HepG2 (cell line): Measurements from ENCODE around the gene UMOD. TPM values are rescaled to one million over a fixed set of nuclear protein-coding genes. Genes with fewer than 3 reads are reported as not detected.
A peak's percentile ranks its signal among the peaks of the same experiment; 100 is the strongest.

Source experiments
- ATAC-seq: fragments of 200-7000 bp; cut with Tn5 transposase; 3 replicates; pipeline ENCODE4 v1.9.1; 2020; ENCODE audit warnings: mild to moderate bottlenecking, moderate library complexity
- BruUV-seq: library from RNA; stranded (reverse); fragments of 400-500 nt; replicated peaks from 2 replicates; lab custom pipeline; 2021; lab: Mats Ljungman, UMichigan
- CTCF ChIA-PET: fragments of 300-600 bp; formaldehyde crosslinking; extraction: SDS; loops from one replicate; lab custom pipeline; 2021; ENCODE audit warnings: low total read pairs, inconsistent platforms, low intra/inter-chr PET ratio; lab: Yijun Ruan, JAX
- POLR2A ChIA-PET: fragments of 350-600 bp; sonication (Branson Sonifier 250); formaldehyde crosslinking; loops from one replicate; lab custom pipeline; 2020; ENCODE audit warnings: antibody characterized with exemption, inconsistent platforms; lab: Yijun Ruan, JAX
- DNase-seq: peaks from one replicate; pipeline ENCODE4 v3.0.0-alpha.2; 2015; ENCODE audit warnings: low spot score
- FAIRE-seq: peaks from 3 replicates; lab custom pipeline; 2011; peaks lifted over from hg19 to GRCh38; lab: Jason Lieb, UNC
- H2AFZ ChIP-seq: one replicate; pipeline ENCODE4 v1.6.1; 2011; ENCODE audit warnings: low read length, inconsistent platforms
- H3K27ac ChIP-seq: fragments of 300-600 bp; 3 replicates; pipeline ENCODE4 v1.8.0; 2011; ENCODE audit warnings: mixed run types, mild to moderate bottlenecking, mixed read lengths, low read length, inconsistent platforms; ENCODE audit not compliant: insufficient read depth; ENCODE audit errors: extremely low read length
- H3K27me3 ChIP-seq, 2 experiments: fragments of 200-600 bp in 1 of 2; 2 replicates in 1 of 2; 3 replicates in 1 of 2; pipeline versions ENCODE4 v1.6.0 to v1.8.0; 2011; ENCODE audit warnings: low read length in 2 of 2, mild to moderate bottlenecking in 2 of 2, moderate library complexity in 2 of 2, inconsistent platforms in 1 of 2; ENCODE audit not compliant: insufficient read depth in 2 of 2, control insufficient read depth in 1 of 2
- H3K36me3 ChIP-seq, 2 experiments: fragments of 200-600 bp in 1 of 2; replicated peaks in 1 of 2; 2 replicates in 1 of 2; 3 replicates in 1 of 2; pipeline versions ENCODE4 v1.5.1 to v1.8.0; 2011; ENCODE audit warnings: low read length in 2 of 2, inconsistent platforms in 1 of 2; ENCODE audit not compliant: insufficient read depth in 2 of 2, control insufficient read depth in 1 of 2
- H3K4me1 ChIP-seq: 2 replicates; pipeline ENCODE4 v1.5.1; 2012; ENCODE audit warnings: low read length, inconsistent platforms; ENCODE audit not compliant: insufficient read depth
- H3K4me2 ChIP-seq: 2 replicates; pipeline ENCODE4 v1.6.0; 2011; ENCODE audit warnings: low read depth, low read length, inconsistent platforms
- H3K4me3 ChIP-seq, 3 experiments: fragments of 200-600 bp in 1 of 3; sonication (generic), shearing (Covaris generic) in 1 of 3; replicated peaks in 1 of 3; 2 replicates each; pipeline ENCODE4 v1.5.1; 2011 to 2016; ENCODE audit warnings: low read length in 3 of 3, inconsistent platforms in 2 of 3, low read depth in 2 of 3, mild to moderate bottlenecking in 2 of 3, control low read depth in 1 of 3, mixed read lengths in 1 of 3; ENCODE audit not compliant: insufficient read depth in 1 of 3
- H3K79me2 ChIP-seq: one replicate; pipeline ENCODE4 v1.6.1; 2011; ENCODE audit warnings: low read length, inconsistent platforms; ENCODE audit not compliant: insufficient read depth
- H3K9ac ChIP-seq: 2 replicates; pipeline ENCODE4 v1.6.0; 2011; ENCODE audit warnings: mild to moderate bottlenecking, low read depth, low read length, inconsistent platforms; ENCODE audit not compliant: insufficient read depth
- H3K9me3 ChIP-seq: 2 replicates; pipeline ENCODE4 v1.5.1; 2012; ENCODE audit warnings: mild to moderate bottlenecking, low read length
- H4K20me1 ChIP-seq: 2 replicates; pipeline ENCODE4 v1.6.0; 2011; ENCODE audit warnings: inconsistent platforms, mild to moderate bottlenecking, low read length, moderate library complexity; ENCODE audit not compliant: insufficient read depth
- ATF7 ChIP-seq, 2 experiments: fragments of 450-650 bp in 1 of 2; sonication (generic) in 1 of 2; formaldehyde crosslinking in 1 of 2; IDR thresholded peaks; 2 replicates each; pipeline versions ENCODE4 v1.4.0 to v1.6.1; 2016 to 2020; ENCODE audit warnings: antibody characterized with exemption in 1 of 2, mild to moderate bottlenecking in 1 of 2, missing genetic modification reagents in 1 of 2
- CEBPB ChIP-seq: IDR thresholded peaks from 2 replicates; pipeline ENCODE4 v1.6.1; 2011; ENCODE audit warnings: low read depth, low read length, improper control_type of control experiment, borderline replicate concordance
- NR3C1 ChIP-seq: sonication (generic); formaldehyde crosslinking; IDR thresholded peaks from 2 replicates; pipeline ENCODE4 v1.4.0; 2020; ENCODE audit warnings: missing genetic modification reagents
- PBX3 ChIP-seq: sonication (generic); formaldehyde crosslinking; IDR thresholded peaks from 2 replicates; pipeline ENCODE4 v1.8.1; 2023; ENCODE audit warnings: missing genetic modification reagents, inconsistent platforms, borderline replicate concordance
- SAFB2 ChIP-seq: sonication (generic); formaldehyde crosslinking; IDR thresholded peaks from 2 replicates; pipeline ENCODE4 v1.5.1; 2020; ENCODE audit warnings: missing genetic modification reagents, low read depth, mild to moderate bottlenecking, borderline replicate concordance
- SRSF1 ChIP-seq: fragments of 200-400 bp; formaldehyde crosslinking; optimal IDR thresholded peaks from 2 replicates; pipeline ENCODE3; 2017; ENCODE audit warnings: mild to moderate bottlenecking, low read depth, low read length, moderate library complexity
- ZMYM4 ChIP-seq: sonication (generic); formaldehyde crosslinking; IDR thresholded peaks from 2 replicates; pipeline ENCODE4 v1.8.1; 2023; ENCODE audit warnings: mild to moderate bottlenecking, missing genetic modification reagents
- ZNF569 ChIP-seq: sonication (generic); formaldehyde crosslinking; IDR thresholded peaks from 2 replicates; pipeline ENCODE4 v1.5.0; 2020; ENCODE audit warnings: mild to moderate bottlenecking, missing genetic modification reagents, moderate library complexity, borderline replicate concordance
- ZNF713 ChIP-seq: sonication (generic); formaldehyde crosslinking; IDR thresholded peaks from 2 replicates; pipeline ENCODE4 v1.4.0; 2020; ENCODE audit warnings: mild to moderate bottlenecking, missing genetic modification reagents
- WGBS: methylation state at CpG from one replicate; pipeline ENCODE4 v1.1.6; 2017; ENCODE audit warnings: low lambda C conversion rate; 5-methylcytosine and 5-hydroxymethylcytosine counted together
- in situ Hi-C: cut with HindIII; loops from 2 replicates; pipeline ENCODE4 v1.10.0; 2017; ENCODE audit warnings: low pct_unique_long_range_greater_than_20kb; ENCODE audit not compliant: extremely low pct_ligation_motif_present
- intact Hi-C: fragments of 100-400 bp; cut with micrococcal nuclease; formaldehyde crosslinking; loops from one replicate; pipeline ENCODE4 v1.10.0; 2022; ENCODE audit not compliant: unreplicated experiment
- polyA plus RNA-seq, 8 experiments: library from polyadenylated mRNA; depleted of rRNA in 3 of 8; stranded (reverse) in 7 of 8; unstranded in 1 of 8; fragments of >200 nt; fragmentation: Illumina TruSeq in 4 of 8; extraction: Trizol in 4 of 8; gene quantifications; 2 replicates each; pipeline versions ENCODE4 v1.2.1 to v1.2.3, GENCODE V29; 2011 to 2016; ENCODE audit warnings: low read depth in 4 of 8, missing spikeins in 1 of 8, mixed read lengths in 1 of 8; ENCODE audit not compliant: insufficient read depth in 1 of 8
- total RNA-seq, 5 experiments: library from RNA; depleted of rRNA; stranded (reverse); fragments of >200 nt; fragmentation: Illumina TruSeq; extraction: Trizol; gene quantifications; 2 replicates each; pipeline ENCODE4 v1.2.3, GENCODE V29; 2016; ENCODE audit warnings: low read depth in 1 of 5

Gene UMOD
- total and polyA plus RNA-seq, 2 of the 13 experiments (the other 11 are each of a cell fraction or from before 2014, with no cell fraction given), result not detected

DNA sequence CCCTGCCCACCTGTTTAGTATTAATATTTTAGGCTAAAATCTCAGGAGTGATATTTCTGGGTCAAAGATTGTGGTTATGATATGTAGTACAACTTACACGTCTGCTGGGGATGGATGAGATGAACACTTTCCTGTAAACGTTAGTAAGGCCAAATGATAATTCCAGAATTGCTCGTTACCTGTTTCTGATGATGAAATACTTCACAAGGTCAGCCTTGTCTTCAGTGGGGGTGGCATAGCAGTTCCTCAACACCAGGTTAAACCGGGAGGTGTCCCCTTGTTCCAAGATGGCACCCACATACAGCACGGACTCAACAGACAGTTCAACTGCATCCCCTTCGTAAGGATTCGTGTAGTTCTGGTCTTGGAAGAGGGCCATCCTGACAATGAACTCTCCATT lies 34.5 kb downstream of the UMOD start:
- H3K36me3 ChIP-seq, result no peaks in the 10 kb centered on the region
- POLR2A ChIA-PET, result no interaction called here
- no peak overlapping the region for H3K27ac ChIP-seq
- no peaks in the 10 kb centered on the region for H3K4me1 ChIP-seq
- no TSS peak for BruUV-seq
- no peak for DNase-seq
- FAIRE-seq, result peak; percentile 44
- no peaks in the 10 kb centered on the region for H3K9me3 ChIP-seq
- no peaks in the 10 kb centered on the region for H4K20me1 ChIP-seq
- H3K4me2 ChIP-seq, result no peak overlapping the region
- H3K4me3 ChIP-seq, result no peak overlapping the region
- no peak for ATAC-seq
- H3K9ac ChIP-seq, result no peak overlapping the region
- H2AFZ ChIP-seq, result no peak overlapping the region
- peaks cover 0 to 5% of the 10 kb centered on the region in 2 experiments; a peak in 3 of 5 replicates for H3K27me3 ChIP-seq
- WGBS, result 22% methylated on average over 7 of the region's 7 CpGs
- CTCF ChIA-PET, result no interaction called here
- intact Hi-C loops, result no loop called here
- H3K79me2 ChIP-seq, result no peaks in the 10 kb centered on the region
- in situ Hi-C loops, result loop anchor here (25.0 kb wide), 1 partner anchor 731 kb away; no protein-coding TSS in a partner anchor
- TF ChIP-seq PBX3, result no peak
- no peak for TF ChIP-seq NR3C1 (CRISPR knock-in tag)
- TF ChIP-seq ZNF569, result no peak
- TF ChIP-seq ZMYM4 (CRISPR knock-in tag), result no peak
- TF ChIP-seq SAFB2, result no peak
- no peak for TF ChIP-seq SRSF1
- TF ChIP-seq CEBPB, result peak; percentile 61; the same call in 1 of the 2 replicates
- TF ChIP-seq ATF7 (IDR thresholded peaks at IDR 0.05), result peak; percentile 57
- no peak for TF ChIP-seq ATF7 (CRISPR knock-in tag; IDR thresholded peaks at IDR 0.05)
- TF ChIP-seq ZNF713 (CRISPR knock-in tag), result no peak
